ENCODE data around the gene C13orf46. TPM values are rescaled to one million over a fixed set of nuclear protein-coding genes. Genes with fewer than 3 reads are reported as not detected.
A peak's percentile ranks its signal among the peaks of the same experiment; 100 is the strongest.

Gene C13orf46
- total and polyA plus RNA-seq, 10 of the 15 experiments (the other 5 are each of a cell fraction or from before 2014, with no cell fraction given), result 0.01 to 0.18 (median 0.09) TPM; not detected in 6

- SMC1A ChIA-PET (ENCODE audit: uncharacterized antibody, unreplicated experiment), result no interaction called here
- H3K9ac ChIP-seq (ENCODE audit: control insufficient read depth, insufficient read depth, low read length), result no peak overlapping the region
- DNase-seq (ENCODE audit: low read depth, low spot score) (no peak), ATAC-seq (peak; percentile 50), FAIRE-seq (no peak)
- H3K9me3 ChIP-seq (replicated peaks; ENCODE audit: control insufficient read depth, insufficient read depth, low read length), result no peaks in the 10 kb centered on the region; the same call in 2 of the 3 replicates
- H3K4me3 ChIP-seq, result no peak overlapping the region
- no peaks in the 10 kb centered on the region for H3K79me2 ChIP-seq (ENCODE audit: control insufficient read depth, insufficient read depth, low read length)
- RAD21 ChIA-PET (ENCODE audit: unreplicated experiment), result no interaction called here
- BruUV-seq (replicated peaks), result no TSS peak
- in situ Hi-C loops (cut with MboI) (no loop called here), intact Hi-C loops (cut with micrococcal nuclease; ENCODE audit: unreplicated experiment) (loop anchor here (1.0 kb wide), 1 partner anchor 276 kb away; no protein-coding TSS in a partner anchor)
- H3K4me2 ChIP-seq (ENCODE audit: control insufficient read depth, insufficient read depth), result no peak overlapping the region
- no peak overlapping the region for H2AFZ ChIP-seq (ENCODE audit: control insufficient read depth, low read depth, low read length)
- H3K27ac ChIP-seq (ENCODE audit: control insufficient read depth, insufficient read depth), result no peak overlapping the region
- H4K20me1 ChIP-seq (ENCODE audit: control insufficient read depth, insufficient read depth), result no peaks in the 10 kb centered on the region
- H3K4me1 ChIP-seq (ENCODE audit: control insufficient read depth, insufficient read depth, low read length), result no peaks in the 10 kb centered on the region
- POLR2A ChIA-PET, result no interaction called here
- no peaks in the 10 kb centered on the region for H3K36me3 ChIP-seq (ENCODE audit: control insufficient read depth in 2 of 2, insufficient read depth in 2 of 2, low read length in 1 of 2)
- no peaks in the 10 kb centered on the region for H3K27me3 ChIP-seq (replicated peaks in 1 of 2; ENCODE audit: control insufficient read depth in 2 of 2, insufficient read depth in 2 of 2, low read length in 1 of 2)
- CTCF ChIA-PET, result no interaction called here
- 31% methylated on average over 20 of the region's 24 CpGs for WGBS (ENCODE audit: insufficient coverage, insufficient replicate concordance, low lambda C conversion rate, missing lambda C conversion rate)
- TF ChIP-seq SREBF1 (IDR thresholded peaks at IDR 0.05; ENCODE audit: low read length) (no peak), BRCA1 (IDR thresholded peaks at IDR 0.05; ENCODE audit: low read depth, low read length) (no peak), RB1 (IDR thresholded peaks at IDR 0.05; ENCODE audit: borderline replicate concordance) (no peak), CUX1 (IDR thresholded peaks at IDR 0.05; ENCODE audit: insufficient replicate concordance, low read depth, low read length) (no peak), PRDM15 (CRISPR knock-in tag; IDR thresholded peaks at IDR 0.05) (no peak), PAX8 (IDR thresholded peaks at IDR 0.05) (no peak), ZNF274 (IDR thresholded peaks at IDR 0.05; ENCODE audit: insufficient read depth, insufficient read length) (no peak), ESRRA (IDR thresholded peaks at IDR 0.05; ENCODE audit: low read length) (no peak), ETV6 (conservative IDR thresholded peaks at IDR 0.05 in 1 of 2, IDR thresholded peaks at IDR 0.05 in 1 of 2; ENCODE audit: borderline replicate concordance in 1 of 2, low read depth in 1 of 2) (no peak), ASH2L (IDR thresholded peaks at IDR 0.05; ENCODE audit: borderline replicate concordance, low read depth) (no peak), NR2C2 (IDR thresholded peaks at IDR 0.05; ENCODE audit: borderline replicate concordance, control insufficient read depth, insufficient read length, low read depth) (no peak), HDGF (IDR thresholded peaks at IDR 0.05) (no peak), RAD51 (IDR thresholded peaks at IDR 0.05) (no peak), RELA (IDR thresholded peaks at IDR 0.05; ENCODE audit: borderline replicate concordance, partially characterized antibody) (no peak)
These were observed 23.2 kb downstream of the C13orf46 start for GRCh38 chr13:113950451-113951245.
